Measurements from ENCODE around the gene STK38L.

The STK38L gene

GRCh38 chr12:27367078-27367477 is 123.0 kb downstream of the STK38L start:
- no peak for TF ChIP-seq CTCF (IDR thresholded peaks at IDR 0.05; ENCODE audit: insufficient read depth, low read depth, low read length, missing control alignments)
- DNase-seq (ENCODE audit: low read depth): no peak
- H3K4me3 ChIP-seq (ENCODE audit: low read depth, low read length): no peak overlapping the region

All from GM12865 (cell line).